CD4-positive, alpha-beta T cell (primary cell): Measurements from ENCODE around the gene CDH4. TPM values are rescaled to one million over a fixed set of nuclear protein-coding genes. Genes with fewer than 3 reads are reported as not detected.

ENCODE experiments used
- ATAC-seq: fragments of 200-7000 bp; cut with Tn5 transposase; one replicate; pipeline ENCODE4 v1.10.0; 2022; ENCODE audit warnings: mild to moderate bottlenecking; ENCODE audit not compliant: poor library complexity
- CTCF ChIA-PET: fragments of 350-600 bp; sonication (Branson Sonifier 250); formaldehyde crosslinking; loops from one replicate; lab custom pipeline; 2021; ENCODE audit warnings: antibody characterized with exemption, inconsistent platforms; lab: Charles Lee
- POLR2A ChIA-PET: fragments of 350-600 bp; sonication (Branson Sonifier 250); formaldehyde crosslinking; loops from one replicate; lab custom pipeline; 2021; ENCODE audit warnings: antibody characterized with exemption, inconsistent platforms; lab: Charles Lee
- DNase-seq, 14 experiments: peaks; one replicate each; pipeline ENCODE4 v3.0.0-alpha.2; 2013 to 2020; ENCODE audit warnings: mixed read lengths in 2 of 14
- H3K27ac ChIP-seq, 2 donors: one replicate each; pipeline versions ENCODE4 v1.5.1 to v1.7.0; 2013; ENCODE audit warnings: low read length in 2 of 2, low read depth in 1 of 2, mild to moderate bottlenecking in 1 of 2
- H3K27me3 ChIP-seq, 2 experiments: 1 replicate in 1 of 2; 2 replicates in 1 of 2; pipeline versions ENCODE4 v1.6.1 to v1.7.0; 2013; ENCODE audit warnings: low read length in 2 of 2, control low read depth in 1 of 2, mild to moderate bottlenecking in 1 of 2, moderate library complexity in 1 of 2; ENCODE audit not compliant: insufficient read depth in 2 of 2, control insufficient read depth in 1 of 2
- H3K36me3 ChIP-seq: one replicate; pipeline ENCODE4 v1.6.1; 2013; ENCODE audit warnings: low read length, control low read depth; ENCODE audit not compliant: insufficient read depth
- H3K4me1 ChIP-seq: one replicate; pipeline ENCODE4 v1.6.1; 2013; ENCODE audit warnings: low read length, control low read depth; ENCODE audit not compliant: insufficient read depth
- H3K4me3 ChIP-seq: one replicate; pipeline ENCODE4 v1.5.1; 2013; ENCODE audit warnings: mild to moderate bottlenecking, low read length, moderate library complexity
- H3K9me3 ChIP-seq, 2 experiments: 1 replicate in 1 of 2; 2 replicates in 1 of 2; pipeline versions ENCODE4 v1.6.1 to v1.7.0; 2013; ENCODE audit warnings: low read length in 2 of 2, mild to moderate bottlenecking in 2 of 2, control low read depth in 1 of 2, moderate library complexity in 1 of 2; ENCODE audit not compliant: control insufficient read depth in 1 of 2, insufficient read depth in 1 of 2
- H3K27ac Mint-ChIP-seq: one replicate; pipeline ENCODE4 v1.8.0; 2020; ENCODE audit warnings: mixed read lengths
- H3K27me3 Mint-ChIP-seq: one replicate; pipeline ENCODE4 v1.8.0; 2021; ENCODE audit warnings: mixed read lengths
- H3K36me3 Mint-ChIP-seq: one replicate; pipeline ENCODE4 v1.8.0; 2021; ENCODE audit warnings: low read depth, mixed read lengths
- H3K4me1 Mint-ChIP-seq: one replicate; pipeline ENCODE4 v1.8.0; 2021; ENCODE audit warnings: low read depth, mixed read lengths
- H3K4me3 Mint-ChIP-seq: one replicate; pipeline ENCODE4 v1.8.0; 2020; ENCODE audit warnings: mild to moderate bottlenecking, mixed read lengths
- H3K9me3 Mint-ChIP-seq: one replicate; pipeline ENCODE4 v1.8.0; 2020; ENCODE audit warnings: mixed read lengths
- CTCF ChIP-seq: fragments of 200-600 bp; IDR thresholded peaks from one replicate; pipeline ENCODE4 v1.8.0; 2022; ENCODE audit warnings: antibody characterized with exemption, mild to moderate bottlenecking
- intact Hi-C, 2 experiments: fragments of 100-400 bp; cut with DNase I in 1 of 2; cut with micrococcal nuclease in 1 of 2; formaldehyde crosslinking; loops; one replicate each; pipeline versions ENCODE4 v1.15.1 to v1.9.0; 2023 to 2025; cut with DNase I, micrococcal nuclease
- total RNA-seq, 174 experiments: library from RNA in 2 of 174; stranded (reverse) in 2 of 174; gene quantifications; one replicate each; pipeline ENCODE4 v1.2.3 and lab custom pipeline; 2021 to 2026

The CDH4 gene
- total RNA-seq, 2 experiments from 2014 or later: 0.11 TPM

DNA sequence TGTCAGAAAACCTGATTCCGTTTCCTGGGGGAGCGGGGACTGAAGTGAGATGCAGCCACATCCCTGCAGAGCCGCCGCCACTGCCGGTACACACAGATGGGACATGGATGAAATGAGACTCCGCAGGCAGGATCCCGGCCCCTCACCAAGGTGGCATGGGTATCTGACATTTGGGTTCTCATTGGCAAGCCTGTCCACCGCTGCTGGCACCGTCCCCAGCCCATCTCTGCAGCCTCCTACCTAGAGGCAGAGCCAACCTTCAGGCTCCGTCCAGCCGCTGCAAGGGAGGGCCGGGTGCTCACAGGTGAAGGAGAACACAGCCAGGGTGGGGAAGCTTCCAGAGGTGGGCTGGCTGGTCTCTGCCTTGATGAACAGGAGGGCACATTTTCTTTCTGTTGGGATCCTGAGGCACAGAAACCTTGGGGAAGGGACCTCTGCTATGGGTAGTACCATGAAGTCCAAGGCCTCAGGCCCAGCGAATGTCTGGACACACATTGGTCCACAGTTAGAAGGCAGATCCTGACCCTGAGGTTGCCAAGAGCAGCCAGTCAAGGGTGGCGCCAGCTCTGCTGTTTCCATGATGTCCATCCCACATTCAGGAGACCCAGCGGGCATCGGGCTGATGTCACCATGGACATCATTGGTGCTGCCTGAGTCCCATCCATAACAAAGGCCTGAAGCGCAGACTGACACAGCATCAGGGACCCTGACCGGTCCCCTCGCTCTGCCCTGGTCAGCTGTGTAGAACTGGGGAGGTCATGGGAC is 636.2 kb downstream of the CDH4 start:
- ChIA-PET POLR2A (no interaction called here), CTCF (no interaction called here)
- Histone ChIP-seq H3K27me3 (peaks cover 0 to 4% of the 10 kb centered on the region in 2 experiments), H3K4me1 (no peaks in the 10 kb centered on the region), H3K27ac (no peak overlapping the region), H3K9me3 (peaks cover 0 to 12% of the 10 kb centered on the region in 2 experiments), H3K36me3 (no peaks in the 10 kb centered on the region), H3K4me3 (no peak overlapping the region)
- H3K27ac Mint-ChIP-seq: no peak overlapping the region
- H3K4me1 Mint-ChIP-seq: peaks cover 4% of the 10 kb centered on the region
- no peaks in the 10 kb centered on the region for H3K27me3 Mint-ChIP-seq
- H3K36me3 Mint-ChIP-seq: no peaks in the 10 kb centered on the region
- intact Hi-C loops: loop anchor here (5.0 kb wide), 2 partner anchors 1831 to 1941 kb away; no protein-coding TSS in a partner anchor
- DNase-seq (no peak), ATAC-seq (no peak)
- no peak for TF ChIP-seq CTCF
- no peak overlapping the region for H3K4me3 Mint-ChIP-seq
- peaks cover 3% of the 10 kb centered on the region for H3K9me3 Mint-ChIP-seq

GRCh38 chr20:61889659-61890058 is 637.6 kb downstream of the CDH4 start:
- no peaks in the 10 kb centered on the region for H3K36me3 ChIP-seq
- TF ChIP-seq CTCF: no peak
- no peaks in the 10 kb centered on the region for H3K27me3 Mint-ChIP-seq
- H3K4me3 Mint-ChIP-seq: no peak overlapping the region
- no peak overlapping the region for H3K27ac ChIP-seq
- no peaks in the 10 kb centered on the region for H3K4me1 ChIP-seq
- ATAC-seq (no peak), DNase-seq (no peak)
- no peak overlapping the region for H3K27ac Mint-ChIP-seq
- H3K36me3 Mint-ChIP-seq: no peaks in the 10 kb centered on the region
- peaks cover 4% of the 10 kb centered on the region for H3K4me1 Mint-ChIP-seq
- peaks cover 3% of the 10 kb centered on the region for H3K9me3 Mint-ChIP-seq
- H3K4me3 ChIP-seq: no peak overlapping the region
- H3K9me3 ChIP-seq: peaks cover 0 to 7% of the 10 kb centered on the region in 2 experiments
- POLR2A ChIA-PET: no interaction called here
- H3K27me3 ChIP-seq: no peaks in the 10 kb centered on the region
- intact Hi-C loops: loop anchor here (5.0 kb wide), 2 partner anchors 1832 to 1942 kb away; no protein-coding TSS in a partner anchor
- CTCF ChIA-PET: no interaction called here

DNA sequence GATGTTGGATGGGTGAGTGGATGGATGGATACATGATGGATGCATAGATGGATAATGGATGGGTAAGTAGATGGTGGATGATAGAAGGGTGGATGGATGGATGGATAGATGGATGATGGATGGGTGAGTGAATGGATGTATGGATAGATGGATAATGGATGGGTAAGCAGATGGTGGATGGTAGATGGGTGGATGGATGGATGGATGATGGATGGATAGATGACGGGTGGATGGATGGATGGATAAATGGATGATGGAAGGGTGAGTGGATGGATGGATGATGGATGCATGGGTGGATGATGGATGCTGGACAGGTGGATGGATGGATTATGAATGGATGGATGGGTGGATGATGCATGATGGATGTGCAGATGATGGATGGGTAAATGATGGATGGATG is 638.1 kb downstream of the CDH4 start:
- ATAC-seq: no peak
- Histone ChIP-seq H3K9me3 (peaks cover 0 to 7% of the 10 kb centered on the region in 2 experiments), H3K27ac (no peak overlapping the region), H3K27me3 (no peaks in the 10 kb centered on the region), H3K4me1 (no peaks in the 10 kb centered on the region), H3K36me3 (no peaks in the 10 kb centered on the region), H3K4me3 (no peak overlapping the region)
- TF ChIP-seq CTCF: no peak
- peaks cover 3% of the 10 kb centered on the region for H3K9me3 Mint-ChIP-seq
- POLR2A ChIA-PET: no interaction called here
- no peaks in the 10 kb centered on the region for H3K27me3 Mint-ChIP-seq
- H3K4me3 Mint-ChIP-seq: no peak overlapping the region
- H3K36me3 Mint-ChIP-seq: no peaks in the 10 kb centered on the region
- no peak for DNase-seq
- CTCF ChIA-PET: no interaction called here
- H3K27ac Mint-ChIP-seq: no peak overlapping the region
- intact Hi-C loops: no loop called here
- H3K4me1 Mint-ChIP-seq: peaks cover 4% of the 10 kb centered on the region
